ENCODE data around the gene RAB3D. TPM values are rescaled to one million over a fixed set of nuclear protein-coding genes. Genes with fewer than 3 reads are reported as not detected.
A peak's percentile ranks its signal among the peaks of the same experiment; 100 is the strongest.

Gene RAB3D
- polyA plus RNA-seq, 1 donor: 82.9 TPM

DNA sequence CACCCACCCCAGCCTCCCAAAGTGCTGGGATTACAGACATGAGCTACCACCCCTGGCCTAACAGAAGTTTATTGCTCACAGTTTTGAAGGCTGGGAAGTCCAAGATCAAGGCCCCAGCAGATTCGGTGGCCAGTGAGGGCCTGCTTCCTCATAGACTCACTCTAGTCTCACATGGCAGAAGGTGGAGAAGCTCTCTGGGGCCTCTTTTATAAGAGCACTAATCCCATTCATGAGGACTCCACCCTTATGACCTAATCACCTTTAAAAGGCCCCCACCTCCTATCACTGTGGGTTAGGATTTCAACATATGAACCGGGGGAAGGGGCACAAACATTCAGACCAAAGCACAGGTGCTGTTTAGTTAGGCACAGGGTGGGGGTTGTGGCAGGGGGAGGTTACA is 28.1 kb upstream of the RAB3D start:
- Histone ChIP-seq H3K4me3 (ENCODE audit: low read length) (no peak overlapping the region), H3K27ac (ENCODE audit: low read length) (no peak overlapping the region), H3K27me3 (ENCODE audit: control insufficient read depth, insufficient read depth, low read length) (no peaks in the 10 kb centered on the region), H3K36me3 (ENCODE audit: control insufficient read depth, insufficient read depth, low read length) (peaks cover 17% of the 10 kb centered on the region), H3K9me3 (ENCODE audit: control insufficient read depth, low read depth, low read length) (no peaks in the 10 kb centered on the region), H3K4me1 (ENCODE audit: control insufficient read depth, insufficient read depth, low read length) (peaks cover 2% of the 10 kb centered on the region)
- no CpG with 5 or more reads among the region's 2 CpGs for WGBS (ENCODE audit: insufficient coverage, low lambda C conversion rate)
- no peak for DNase-seq

DNA sequence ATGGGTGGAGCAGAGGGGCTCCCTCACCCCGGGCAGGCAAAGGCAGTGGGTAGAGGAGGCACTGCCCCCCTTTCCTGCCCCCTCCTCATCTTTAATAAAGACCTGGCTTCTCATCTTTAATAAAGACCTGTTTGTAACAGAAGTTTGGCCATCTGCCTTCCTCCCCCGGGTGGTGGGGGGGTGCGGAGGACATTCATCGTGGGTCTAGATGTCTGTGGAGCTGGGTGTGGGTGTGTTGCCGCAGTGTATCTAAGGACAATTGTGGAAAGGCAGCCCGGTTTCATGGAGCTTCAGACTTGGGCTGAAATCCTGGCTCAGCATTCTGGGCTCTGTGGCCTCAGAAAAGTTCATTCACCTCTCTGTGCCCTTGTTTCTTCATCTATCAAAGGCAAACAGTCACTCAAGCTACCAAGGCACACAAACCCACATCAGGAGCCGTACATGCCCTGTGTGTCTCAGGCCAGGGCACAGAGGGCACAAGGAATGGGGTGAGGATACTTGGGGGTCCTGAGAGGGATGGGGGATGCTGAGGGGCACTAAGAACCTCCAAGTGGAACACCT is 26.2 kb upstream of the RAB3D start:
- no peak for DNase-seq
- peaks cover 20% of the 10 kb centered on the region for H3K4me1 ChIP-seq (ENCODE audit: control insufficient read depth, insufficient read depth, low read length)
- no peak overlapping the region for H3K4me3 ChIP-seq (ENCODE audit: low read length)
- no peaks in the 10 kb centered on the region for H3K9me3 ChIP-seq (ENCODE audit: control insufficient read depth, low read depth, low read length)
- peaks cover 19% of the 10 kb centered on the region for H3K36me3 ChIP-seq (ENCODE audit: control insufficient read depth, insufficient read depth, low read length)
- no CpG with 5 or more reads among the region's 7 CpGs for WGBS (ENCODE audit: insufficient coverage, low lambda C conversion rate)
- H3K27me3 ChIP-seq (ENCODE audit: control insufficient read depth, insufficient read depth, low read length): no peaks in the 10 kb centered on the region
- H3K27ac ChIP-seq (ENCODE audit: low read length): no peak overlapping the region

GRCh38 chr19:11364935-11365334 is 25.5 kb upstream of the RAB3D start:
- peaks cover 19% of the 10 kb centered on the region for H3K36me3 ChIP-seq (ENCODE audit: control insufficient read depth, insufficient read depth, low read length)
- DNase-seq: no peak
- peaks cover 21% of the 10 kb centered on the region for H3K4me1 ChIP-seq (ENCODE audit: control insufficient read depth, insufficient read depth, low read length)
- no peak overlapping the region for H3K27ac ChIP-seq (ENCODE audit: low read length)
- no CpG with 5 or more reads among the region's 5 CpGs for WGBS (ENCODE audit: insufficient coverage, low lambda C conversion rate)
- no peaks in the 10 kb centered on the region for H3K27me3 ChIP-seq (ENCODE audit: control insufficient read depth, insufficient read depth, low read length)
- H3K4me3 ChIP-seq (ENCODE audit: low read length): no peak overlapping the region
- no peaks in the 10 kb centered on the region for H3K9me3 ChIP-seq (ENCODE audit: control insufficient read depth, low read depth, low read length)

DNA sequence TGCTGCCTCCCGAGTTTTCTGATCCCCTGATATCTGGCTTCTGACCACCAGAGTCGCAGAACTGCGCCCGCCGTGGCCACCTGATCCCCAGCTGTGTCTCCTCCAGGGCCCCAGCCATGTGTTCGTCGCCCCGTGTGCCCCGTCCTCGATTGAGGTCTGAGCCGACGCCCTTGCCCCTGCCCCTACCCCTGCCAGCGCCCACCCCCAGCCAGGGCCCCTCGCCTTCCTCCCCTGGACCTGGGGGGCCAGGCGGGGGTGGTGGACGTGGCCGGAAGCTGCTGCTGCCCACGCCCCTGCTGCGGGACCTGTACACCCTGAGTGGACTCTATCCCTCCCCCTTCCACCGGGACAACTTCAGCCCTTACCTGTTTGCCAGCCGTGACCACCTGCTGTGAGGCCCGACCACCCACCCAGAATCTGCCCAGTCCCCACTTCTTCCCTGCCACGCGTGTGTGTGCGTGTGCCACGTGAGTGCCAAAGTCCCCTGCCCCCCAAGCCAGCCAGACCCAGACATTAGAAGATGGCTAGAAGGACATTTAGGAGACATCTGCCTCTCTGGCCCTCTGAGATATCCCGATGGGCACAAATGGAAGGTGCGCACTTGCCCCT is 24.9 kb upstream of the RAB3D start:
- H3K27ac ChIP-seq (ENCODE audit: low read length): no peak overlapping the region
- peaks cover 21% of the 10 kb centered on the region for H3K4me1 ChIP-seq (ENCODE audit: control insufficient read depth, insufficient read depth, low read length)
- no CpG with 5 or more reads among the region's 28 CpGs for WGBS (ENCODE audit: insufficient coverage, low lambda C conversion rate)
- no peaks in the 10 kb centered on the region for H3K27me3 ChIP-seq (ENCODE audit: control insufficient read depth, insufficient read depth, low read length)
- no peaks in the 10 kb centered on the region for H3K9me3 ChIP-seq (ENCODE audit: control insufficient read depth, low read depth, low read length)
- no peak overlapping the region for H3K4me3 ChIP-seq (ENCODE audit: low read length)
- DNase-seq: no peak
- H3K36me3 ChIP-seq (ENCODE audit: control insufficient read depth, insufficient read depth, low read length): peaks cover 19% of the 10 kb centered on the region

- WGBS (ENCODE audit: insufficient coverage, low lambda C conversion rate): no CpG with 5 or more reads among the region's 10 CpGs
- no peak overlapping the region for H3K4me3 ChIP-seq (ENCODE audit: low read length)
- H3K4me1 ChIP-seq (ENCODE audit: control insufficient read depth, insufficient read depth, low read length): peaks cover 21% of the 10 kb centered on the region
- no peak for DNase-seq
- no peaks in the 10 kb centered on the region for H3K27me3 ChIP-seq (ENCODE audit: control insufficient read depth, insufficient read depth, low read length)
- H3K9me3 ChIP-seq (ENCODE audit: control insufficient read depth, low read depth, low read length): no peaks in the 10 kb centered on the region
- H3K27ac ChIP-seq (ENCODE audit: low read length): no peak overlapping the region
- peaks cover 19% of the 10 kb centered on the region for H3K36me3 ChIP-seq (ENCODE audit: control insufficient read depth, insufficient read depth, low read length)
These were observed 24.4 kb upstream of the RAB3D start for GRCh38 chr19:11363881-11364280.

DNA sequence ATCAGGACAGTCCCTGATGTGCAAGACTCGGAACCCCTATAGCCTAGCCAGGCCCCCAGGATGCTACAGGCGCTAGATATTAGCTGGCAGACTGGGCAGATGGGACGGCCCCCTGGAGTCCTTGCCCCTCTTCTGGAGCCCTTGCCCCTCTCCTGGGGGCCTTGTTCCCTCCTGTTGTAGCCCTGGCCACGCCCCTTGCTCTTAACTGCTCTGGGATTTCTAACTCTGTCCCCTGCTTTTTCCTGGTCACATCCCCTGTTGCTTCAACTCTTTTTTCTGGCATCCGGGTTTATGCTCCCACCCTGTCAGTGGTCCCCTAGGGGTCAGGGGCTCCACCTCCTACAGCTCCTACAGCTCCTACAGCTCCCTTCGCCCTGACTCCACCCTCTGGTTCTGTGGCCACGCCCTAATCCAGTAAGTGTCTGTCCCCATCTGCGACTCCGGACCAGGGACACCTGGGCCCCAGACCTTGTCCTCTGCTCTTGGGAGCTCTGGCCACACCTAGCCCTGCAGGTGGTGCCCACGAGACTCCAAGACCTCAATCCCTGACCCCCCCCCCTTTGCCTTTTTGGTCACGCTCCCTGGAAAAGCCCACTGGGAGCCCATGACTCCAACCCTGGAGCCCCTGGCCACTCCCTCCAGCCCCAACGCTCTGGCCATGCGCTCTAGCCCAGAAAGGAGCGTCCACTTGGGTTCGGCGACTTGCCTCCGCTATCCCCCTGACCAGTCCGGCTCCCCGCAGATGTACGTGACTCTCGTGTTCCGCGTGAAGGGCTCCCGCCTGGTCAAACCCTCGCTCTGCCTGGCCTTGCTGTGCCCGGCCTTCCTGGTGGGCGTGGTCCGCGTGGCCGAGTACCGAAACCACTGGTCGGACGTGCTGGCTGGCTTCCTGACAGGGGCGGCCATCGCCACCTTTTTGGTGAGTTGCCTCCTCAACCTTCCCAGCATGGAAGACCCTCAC is 22.6 kb upstream of the RAB3D start:
- Histone ChIP-seq H3K36me3 (ENCODE audit: control insufficient read depth, insufficient read depth, low read length) (peaks cover 15% of the 10 kb centered on the region), H3K4me1 (ENCODE audit: control insufficient read depth, insufficient read depth, low read length) (peaks cover 21% of the 10 kb centered on the region), H3K4me3 (ENCODE audit: low read length) (peak overlapping the region; percentile 33), H3K9me3 (ENCODE audit: control insufficient read depth, low read depth, low read length) (no peaks in the 10 kb centered on the region), H3K27ac (ENCODE audit: low read length) (peak overlapping the region; percentile 45), H3K27me3 (ENCODE audit: control insufficient read depth, insufficient read depth, low read length) (no peaks in the 10 kb centered on the region)
- DNase-seq: peak in 1 of 2 donors; percentile 81
- no CpG with 5 or more reads among the region's 35 CpGs for WGBS (ENCODE audit: insufficient coverage, low lambda C conversion rate)

- H3K9me3 ChIP-seq (ENCODE audit: control insufficient read depth, low read depth, low read length): no peaks in the 10 kb centered on the region
- peak overlapping the region; percentile 33 for H3K4me3 ChIP-seq (ENCODE audit: low read length)
- peak; percentile 81 to 88 for DNase-seq
- H3K27ac ChIP-seq (ENCODE audit: low read length): peak overlapping the region; percentile 45
- peaks cover 21% of the 10 kb centered on the region for H3K4me1 ChIP-seq (ENCODE audit: control insufficient read depth, insufficient read depth, low read length)
- H3K36me3 ChIP-seq (ENCODE audit: control insufficient read depth, insufficient read depth, low read length): peaks cover 15% of the 10 kb centered on the region
- H3K27me3 ChIP-seq (ENCODE audit: control insufficient read depth, insufficient read depth, low read length): no peaks in the 10 kb centered on the region
- WGBS (ENCODE audit: insufficient coverage, low lambda C conversion rate): no CpG with 5 or more reads among the region's 43 CpGs
These were observed 21.7 kb upstream of the RAB3D start for GRCh38 chr19:11361037-11361770.

DNA sequence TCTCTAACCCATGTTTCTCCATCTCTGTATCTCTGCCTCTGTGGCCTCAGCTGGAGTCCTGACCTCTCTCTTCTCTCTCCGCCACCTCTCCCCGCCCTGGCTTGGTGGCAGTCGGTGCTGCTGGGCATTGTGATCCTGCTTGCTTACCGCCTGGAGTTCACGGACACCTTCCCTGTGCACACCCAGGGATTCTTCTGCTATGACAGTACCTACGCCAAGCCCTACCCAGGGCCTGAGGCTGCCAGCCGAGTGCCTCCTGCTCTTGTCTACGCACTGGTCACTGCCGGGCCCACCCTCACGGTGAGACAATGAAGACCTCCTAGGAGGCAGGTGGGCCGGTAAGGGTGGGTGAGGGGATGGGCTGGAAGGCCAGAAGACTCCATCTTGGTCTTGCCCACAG is 20.0 kb upstream of the RAB3D start:
- no peak overlapping the region for H3K4me3 ChIP-seq (ENCODE audit: low read length)
- peaks cover 21% of the 10 kb centered on the region for H3K4me1 ChIP-seq (ENCODE audit: control insufficient read depth, insufficient read depth, low read length)
- peaks cover 7% of the 10 kb centered on the region for H3K36me3 ChIP-seq (ENCODE audit: control insufficient read depth, insufficient read depth, low read length)
- H3K9me3 ChIP-seq (ENCODE audit: control insufficient read depth, low read depth, low read length): no peaks in the 10 kb centered on the region
- peaks cover 4% of the 10 kb centered on the region for H3K27me3 ChIP-seq (ENCODE audit: control insufficient read depth, insufficient read depth, low read length)
- no peak for DNase-seq
- no peak overlapping the region for H3K27ac ChIP-seq (ENCODE audit: low read length)
- no CpG with 5 or more reads among the region's 11 CpGs for WGBS (ENCODE audit: insufficient coverage, low lambda C conversion rate)

GRCh38 chr19:11356676-11357550 is 17.5 kb upstream of the RAB3D start:
- no peak for DNase-seq
- Histone ChIP-seq H3K27me3 (ENCODE audit: control insufficient read depth, insufficient read depth, low read length) (peaks cover 4% of the 10 kb centered on the region), H3K27ac (ENCODE audit: low read length) (no peak overlapping the region), H3K4me1 (ENCODE audit: control insufficient read depth, insufficient read depth, low read length) (peaks cover 13% of the 10 kb centered on the region), H3K4me3 (ENCODE audit: low read length) (no peak overlapping the region), H3K36me3 (ENCODE audit: control insufficient read depth, insufficient read depth, low read length) (peaks cover 2% of the 10 kb centered on the region), H3K9me3 (ENCODE audit: control insufficient read depth, low read depth, low read length) (no peaks in the 10 kb centered on the region)
- WGBS (ENCODE audit: insufficient coverage, low lambda C conversion rate): no CpG with 5 or more reads among the region's 11 CpGs

All from large intestine (tissue), 3 donors.